Measurements from ENCODE around the gene VAV2.

Gene VAV2

DNA sequence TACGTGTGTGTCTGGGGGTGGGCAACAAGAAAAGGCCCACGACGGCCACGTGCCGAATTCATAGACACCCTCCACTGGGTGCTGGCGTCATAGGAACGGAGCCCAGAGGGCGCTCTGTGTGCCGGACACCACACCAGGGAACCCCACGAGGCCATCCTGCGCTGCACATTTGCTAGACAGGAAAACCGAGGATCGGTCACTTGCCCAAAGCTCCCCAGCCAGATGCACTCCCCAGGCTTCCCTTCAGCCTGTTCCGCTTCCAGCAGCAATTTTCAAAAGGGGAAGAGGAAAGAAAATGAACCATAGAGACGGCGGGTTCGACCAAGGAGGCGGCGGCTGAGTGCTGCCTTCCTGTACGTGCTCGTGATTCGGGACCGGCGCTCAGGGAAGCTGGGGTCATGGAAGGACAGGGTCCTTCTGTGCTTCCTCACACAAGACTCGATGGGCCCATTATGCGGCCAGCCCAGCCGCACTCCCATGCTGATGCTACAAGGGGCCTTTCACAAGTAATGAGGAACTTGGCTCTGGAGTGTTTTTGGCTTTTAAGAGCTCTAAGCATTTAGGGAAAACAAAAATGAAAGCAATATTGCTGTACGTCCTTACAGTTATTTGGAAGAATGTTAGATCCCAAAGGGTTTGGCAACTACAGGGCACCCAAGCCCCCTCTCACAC is 129.4 kb downstream of the VAV2 start:
- peak overlapping the region; percentile 60 for H3K27ac ChIP-seq
- TF ChIP-seq, protein P1, sequence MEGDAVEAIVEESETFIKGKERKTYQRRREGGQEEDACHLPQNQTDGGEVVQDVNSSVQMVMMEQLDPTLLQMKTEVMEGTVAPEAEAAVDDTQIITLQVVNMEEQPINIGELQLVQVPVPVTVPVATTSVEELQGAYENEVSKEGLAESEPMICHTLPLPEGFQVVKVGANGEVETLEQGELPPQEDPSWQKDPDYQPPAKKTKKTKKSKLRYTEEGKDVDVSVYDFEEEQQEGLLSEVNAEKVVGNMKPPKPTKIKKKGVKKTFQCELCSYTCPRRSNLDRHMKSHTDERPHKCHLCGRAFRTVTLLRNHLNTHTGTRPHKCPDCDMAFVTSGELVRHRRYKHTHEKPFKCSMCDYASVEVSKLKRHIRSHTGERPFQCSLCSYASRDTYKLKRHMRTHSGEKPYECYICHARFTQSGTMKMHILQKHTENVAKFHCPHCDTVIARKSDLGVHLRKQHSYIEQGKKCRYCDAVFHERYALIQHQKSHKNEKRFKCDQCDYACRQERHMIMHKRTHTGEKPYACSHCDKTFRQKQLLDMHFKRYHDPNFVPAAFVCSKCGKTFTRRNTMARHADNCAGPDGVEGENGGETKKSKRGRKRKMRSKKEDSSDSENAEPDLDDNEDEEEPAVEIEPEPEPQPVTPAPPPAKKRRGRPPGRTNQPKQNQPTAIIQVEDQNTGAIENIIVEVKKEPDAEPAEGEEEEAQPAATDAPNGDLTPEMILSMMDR (conservative IDR thresholded peaks at IDR 0.05; ENCODE audit: low read depth), result no peak
- CTCF ChIA-PET, result interaction anchor here (0.6 to 1.3 kb wide), 2 partner anchors 10 kb away, joined by 3 to 5 read pairs; no protein-coding TSS in a partner anchor
- no peak for DNase-seq (ENCODE audit: low spot score)
- POLR2A ChIA-PET (ENCODE audit: low non-redundant PET), result no interaction called here

DNA sequence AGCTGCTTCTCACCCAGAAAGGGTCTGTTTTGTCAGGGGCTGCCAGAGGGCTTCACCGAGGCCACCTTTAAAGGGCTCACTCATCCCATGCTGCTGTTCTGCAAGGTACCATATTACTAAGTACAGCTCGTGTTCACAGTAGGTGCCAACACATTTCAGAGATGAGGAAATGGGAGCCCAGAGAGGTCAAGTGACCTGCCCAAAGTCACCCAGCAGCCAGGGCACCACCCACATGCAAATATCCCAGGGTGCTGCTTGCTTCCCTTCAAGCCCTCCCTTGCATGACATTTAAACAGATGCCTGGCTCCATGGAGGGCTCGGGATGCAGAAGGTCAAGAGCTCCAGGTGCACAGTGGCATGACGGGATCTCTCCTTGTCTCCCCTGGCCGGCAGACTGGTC is 130.4 kb downstream of the VAV2 start:
- TF ChIP-seq, protein P1 (conservative IDR thresholded peaks at IDR 0.05; ENCODE audit: low read depth), result no peak
- ChIA-PET POLR2A (ENCODE audit: low non-redundant PET) (interaction anchor here (0.7 kb wide), 1 partner anchor 162 kb away, joined by 4 read pairs; no protein-coding TSS in a partner anchor), CTCF (no interaction called here)

DNA sequence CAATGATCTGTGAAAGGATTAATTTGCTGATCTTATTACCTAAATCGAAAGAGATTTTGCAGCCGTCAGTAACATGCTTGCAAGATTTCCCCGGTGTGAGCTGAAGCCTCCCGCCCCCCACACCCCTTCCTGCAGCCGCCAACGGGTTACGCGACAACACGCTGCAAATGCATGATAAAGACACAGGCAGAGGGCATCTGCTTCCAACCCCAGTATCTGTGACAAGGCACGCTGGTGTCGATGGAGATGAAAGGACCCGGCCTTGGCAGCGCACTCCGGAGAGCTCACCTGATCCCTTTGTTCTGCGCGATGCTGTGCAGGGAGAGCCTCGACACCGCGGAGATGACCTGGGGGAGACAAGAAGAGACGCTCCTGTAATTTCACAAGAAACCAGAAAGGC is 131.0 kb downstream of the VAV2 start:
- peak overlapping the region; percentile 60 for H3K27ac ChIP-seq
- CTCF ChIA-PET, result no interaction called here
- POLR2A ChIA-PET (ENCODE audit: low non-redundant PET), result interaction anchor here (0.7 kb wide), 1 partner anchor 162 kb away, joined by 4 read pairs; no protein-coding TSS in a partner anchor
- DNase-seq (ENCODE audit: low spot score), result no peak
- TF ChIP-seq, protein P1 (conservative IDR thresholded peaks at IDR 0.05; ENCODE audit: low read depth), result no peak

More for the DNA sequence above, 130.4 kb downstream of the VAV2 start:
- DNase-seq (ENCODE audit: low spot score), result no peak
- H3K27ac ChIP-seq, result peak overlapping the region; percentile 60

DNA sequence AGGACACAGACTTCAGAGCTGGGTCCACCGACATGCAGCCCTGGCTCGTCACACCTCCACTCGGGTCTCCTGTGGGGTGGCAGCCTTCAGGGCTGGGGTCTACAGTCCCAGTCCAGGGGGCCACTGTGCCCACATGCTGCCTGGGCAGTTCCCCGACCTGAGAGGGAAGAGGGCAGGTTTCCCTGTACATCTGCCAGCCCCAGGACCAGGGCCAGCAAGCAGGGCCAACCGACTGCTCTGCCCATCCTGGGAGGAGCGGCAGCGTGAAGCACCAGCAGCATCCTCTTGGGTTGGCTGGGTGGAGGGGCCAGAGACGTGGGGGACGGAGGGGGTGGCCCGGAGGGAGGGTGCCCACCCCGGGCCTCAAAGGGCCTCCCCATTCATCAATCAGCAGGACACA is 133.4 kb downstream of the VAV2 start:
- ChIA-PET POLR2A (ENCODE audit: low non-redundant PET) (no interaction called here), CTCF (no interaction called here)
- DNase-seq (ENCODE audit: low spot score), result no peak
- peak overlapping the region; percentile 80 for H3K27ac ChIP-seq
- TF ChIP-seq, protein P1 (conservative IDR thresholded peaks at IDR 0.05; ENCODE audit: low read depth), result no peak

DNA sequence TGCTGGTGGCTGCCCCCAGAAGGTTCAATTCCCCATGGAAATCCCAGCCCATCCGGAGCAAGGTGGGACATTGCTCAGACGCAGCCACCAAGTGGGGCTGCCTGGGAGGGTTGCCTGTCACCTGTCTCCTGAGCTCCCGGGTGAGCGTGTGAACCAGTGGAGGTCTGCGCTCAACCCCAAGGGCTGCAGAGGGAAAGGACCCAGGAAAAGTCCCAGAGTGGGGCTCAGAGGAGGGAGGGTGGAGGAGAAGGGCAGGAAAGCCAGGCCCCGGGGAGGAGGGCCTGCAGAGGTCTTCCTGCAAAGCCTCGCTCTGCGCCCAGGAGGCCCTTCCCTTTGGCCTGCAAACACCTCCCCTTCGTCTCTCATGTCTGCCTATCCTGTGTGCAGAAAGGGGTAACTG is 134.5 kb downstream of the VAV2 start:
- H3K27ac ChIP-seq, result peak overlapping the region; percentile 80
- TF ChIP-seq, protein P1 (conservative IDR thresholded peaks at IDR 0.05; ENCODE audit: low read depth), result no peak
- CTCF ChIA-PET, result no interaction called here
- POLR2A ChIA-PET (ENCODE audit: low non-redundant PET), result no interaction called here
- no peak for DNase-seq (ENCODE audit: low spot score)

DNA sequence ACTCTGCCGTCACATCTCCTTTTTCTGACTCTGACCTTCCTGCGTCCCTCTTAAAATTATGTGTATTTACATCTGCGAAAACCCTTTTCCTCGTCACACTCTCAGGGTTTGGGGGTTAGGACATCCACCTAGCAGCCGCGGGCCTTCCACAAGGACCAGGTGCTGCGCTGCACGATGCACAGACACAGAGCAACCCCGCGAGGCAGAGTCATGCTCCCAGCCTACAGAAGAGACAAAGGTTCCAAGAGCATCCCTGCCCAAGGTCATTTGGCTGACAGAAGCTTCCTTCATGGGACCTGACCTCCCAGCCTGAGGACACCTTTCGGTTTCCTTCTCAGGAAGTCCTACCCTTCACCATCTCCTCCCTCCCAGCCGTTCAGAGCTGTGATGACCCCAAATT is 135.3 kb downstream of the VAV2 start:
- ChIA-PET CTCF (interaction anchor here (0.6 kb wide), 1 partner anchor 47 kb away, joined by 4 read pairs; no protein-coding TSS in a partner anchor), POLR2A (ENCODE audit: low non-redundant PET) (no interaction called here)
- TF ChIP-seq, protein P1 (conservative IDR thresholded peaks at IDR 0.05; ENCODE audit: low read depth), result no peak

More for the DNA sequence above, 135.3 kb downstream of the VAV2 start:
- peak overlapping the region; percentile 80 for H3K27ac ChIP-seq
- no peak for DNase-seq (ENCODE audit: low spot score)

All from RWPE1 (cell line).